Activated CD8-positive, alpha-beta memory T cell treated with anti-CD3 and anti-CD28 coated beads, Interleukin-2, amount 50 U/mL, for 48 hours (primary cell): Measurements from ENCODE around the gene STK32B.

Experiments used
- DNase-seq: peaks from one replicate; pipeline ENCODE4 v3.0.0-alpha.2; 2020

Gene STK32B

GRCh38 chr4:5458676-5459075 is 407.4 kb downstream of the STK32B start:
- DNase-seq = no peak

- no peak for DNase-seq
These were observed 408.0 kb downstream of the STK32B start for GRCh38 chr4:5459236-5459635.

DNA sequence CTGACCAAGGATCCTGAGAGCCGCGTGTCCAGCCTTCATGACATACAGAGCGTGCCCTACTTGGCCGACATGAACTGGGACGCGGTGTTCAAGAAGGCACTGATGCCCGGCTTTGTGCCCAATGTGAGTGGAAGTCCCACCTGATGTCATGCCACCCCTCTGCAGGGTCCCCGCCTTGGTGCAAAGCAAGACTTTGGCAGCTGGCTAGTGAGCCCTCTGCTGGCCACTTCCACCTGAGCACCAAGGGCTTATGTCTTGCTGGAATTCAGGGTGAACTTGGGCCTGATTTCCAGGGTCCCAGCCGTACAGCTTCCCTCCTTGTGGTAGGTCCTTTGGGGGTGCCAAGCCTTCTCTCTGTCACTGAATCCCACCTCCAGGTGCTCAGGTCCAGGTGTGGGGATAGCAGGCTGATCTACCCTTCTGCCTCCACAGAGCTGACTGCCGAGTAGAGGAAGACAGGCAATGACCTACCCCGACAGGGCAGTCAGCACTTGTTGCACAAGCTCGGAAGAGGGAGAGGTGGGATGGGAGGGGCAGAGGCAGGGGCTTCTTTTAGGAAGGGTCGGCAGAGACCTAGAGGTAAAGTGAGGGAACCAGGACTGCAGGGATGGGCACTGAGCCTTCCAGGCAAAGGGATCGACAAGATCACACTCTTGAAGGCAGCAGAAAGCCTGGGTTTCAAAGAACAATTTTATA is 409.0 kb downstream of the STK32B start:
- no peak for DNase-seq

- DNase-seq = no peak
These were observed 410.2 kb downstream of the STK32B start for GRCh38 chr4:5461477-5461876.

- no peak for DNase-seq
These were observed 411.1 kb downstream of the STK32B start for GRCh38 chr4:5462254-5462835.

DNA sequence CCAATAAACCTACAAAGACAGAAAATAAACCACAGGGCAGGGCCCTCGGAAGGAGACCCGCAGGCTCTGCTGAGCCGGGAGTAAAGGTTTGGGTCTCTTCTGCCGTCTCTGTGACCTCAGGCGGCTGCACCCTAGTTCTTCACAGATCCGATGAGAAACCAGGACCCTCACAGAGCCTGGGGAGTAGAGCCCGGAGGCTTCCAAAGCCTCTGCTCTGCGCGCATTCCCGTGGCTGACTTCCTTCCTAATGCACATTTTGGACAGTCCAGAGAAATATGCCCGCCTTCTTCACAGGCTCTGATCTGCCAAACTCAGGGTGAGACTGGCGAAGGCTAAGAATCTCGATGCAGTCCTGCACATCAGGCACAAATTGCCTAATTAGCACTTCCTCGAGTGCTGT is 411.6 kb downstream of the STK32B start:
- DNase-seq = no peak

DNA sequence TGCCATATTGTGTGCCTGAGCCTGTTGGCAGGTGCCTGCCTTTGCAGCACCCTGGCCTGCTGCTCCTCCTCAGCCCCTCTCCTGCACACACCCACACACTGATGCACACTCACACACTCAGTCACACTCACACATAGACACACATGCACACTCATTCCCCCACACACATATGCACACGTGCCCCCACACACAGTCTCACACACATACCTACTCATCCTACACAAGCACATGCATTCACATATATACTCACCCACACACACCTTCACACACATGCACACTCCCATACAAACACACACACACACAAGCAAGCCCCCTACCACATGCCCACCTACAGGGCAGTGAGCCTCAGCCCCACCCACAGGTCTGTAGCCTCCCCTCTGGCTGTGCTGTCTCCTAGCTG is 412.1 kb downstream of the STK32B start:
- no peak for DNase-seq

DNA sequence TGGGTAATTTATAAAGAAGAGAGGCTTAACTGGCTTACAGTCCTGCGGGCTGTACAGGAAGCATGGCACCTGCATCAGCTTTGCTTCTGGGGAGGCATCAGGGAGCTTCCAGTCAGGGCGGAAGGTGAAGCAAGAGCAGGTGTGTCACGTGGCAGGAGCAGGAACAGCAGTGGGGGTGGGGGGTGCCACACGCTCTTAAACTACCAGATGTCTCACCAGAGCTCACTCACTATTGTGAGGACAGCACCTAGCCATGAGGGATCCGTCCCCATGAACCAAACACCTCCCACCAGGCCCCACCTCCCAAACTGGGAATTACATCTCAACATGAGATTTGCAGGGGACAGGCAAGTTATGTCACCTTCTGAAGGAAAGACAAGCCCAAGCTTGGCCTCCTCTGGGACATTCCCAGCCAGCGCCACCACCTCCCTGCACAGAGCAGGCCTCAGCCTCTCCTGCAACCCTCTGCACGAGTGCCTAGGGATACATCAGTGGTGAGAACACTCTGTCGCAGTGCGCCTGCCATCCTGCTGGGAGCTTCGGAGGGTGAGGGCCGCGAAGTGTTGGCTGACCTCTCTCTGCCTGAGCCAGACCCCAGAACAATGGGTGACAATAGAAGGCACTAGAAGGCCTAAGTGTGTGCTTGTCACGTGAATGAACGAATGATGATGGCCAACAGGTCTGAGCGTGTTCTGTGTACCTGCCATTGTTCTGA is 412.8 kb downstream of the STK32B start:
- DNase-seq = no peak

DNA sequence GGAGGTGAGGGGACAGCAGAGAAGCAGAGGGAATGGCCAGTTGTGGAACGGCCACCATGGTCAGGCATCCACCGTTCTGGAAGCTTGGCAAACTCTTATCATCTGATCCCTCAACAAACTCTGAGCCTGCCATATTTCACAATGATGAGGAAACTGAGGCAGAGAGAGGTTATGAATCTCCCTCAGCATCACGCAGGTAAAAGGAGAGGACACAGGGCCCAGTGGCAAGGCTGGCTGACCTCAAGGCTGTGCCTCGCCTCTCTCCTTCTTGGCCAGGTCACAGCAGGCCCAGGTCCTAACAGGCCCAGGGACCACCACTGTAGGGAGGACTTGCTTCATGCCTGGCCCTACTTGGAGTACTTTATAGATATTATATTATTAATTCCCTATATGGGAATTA is 414.2 kb downstream of the STK32B start:
- DNase-seq = no peak

DNA sequence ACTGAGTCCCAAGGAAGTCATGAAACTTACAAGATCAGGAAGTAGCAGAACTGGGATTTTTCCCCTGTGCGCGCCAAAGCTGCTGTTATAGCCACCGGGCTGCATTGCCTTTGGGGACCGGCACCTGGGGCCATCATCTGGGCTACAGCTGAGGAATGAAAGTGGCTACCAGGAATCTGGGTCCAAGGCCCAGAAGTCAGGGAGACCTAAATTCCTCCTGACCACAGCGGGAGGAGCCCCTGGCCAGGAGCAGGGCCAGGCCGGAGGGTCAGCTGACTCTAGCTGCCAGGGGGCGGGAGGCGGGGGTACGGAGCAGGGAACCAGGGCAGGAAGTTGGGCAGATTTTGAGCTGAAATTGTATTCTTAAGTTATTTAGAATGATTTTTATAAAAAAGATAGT is 414.7 kb downstream of the STK32B start:
- DNase-seq = no peak

GRCh38 chr4:5467111-5467510 is 415.8 kb downstream of the STK32B start:
- no peak for DNase-seq

- DNase-seq = no peak
These were observed 418.0 kb downstream of the STK32B start for GRCh38 chr4:5469151-5469775.

DNA sequence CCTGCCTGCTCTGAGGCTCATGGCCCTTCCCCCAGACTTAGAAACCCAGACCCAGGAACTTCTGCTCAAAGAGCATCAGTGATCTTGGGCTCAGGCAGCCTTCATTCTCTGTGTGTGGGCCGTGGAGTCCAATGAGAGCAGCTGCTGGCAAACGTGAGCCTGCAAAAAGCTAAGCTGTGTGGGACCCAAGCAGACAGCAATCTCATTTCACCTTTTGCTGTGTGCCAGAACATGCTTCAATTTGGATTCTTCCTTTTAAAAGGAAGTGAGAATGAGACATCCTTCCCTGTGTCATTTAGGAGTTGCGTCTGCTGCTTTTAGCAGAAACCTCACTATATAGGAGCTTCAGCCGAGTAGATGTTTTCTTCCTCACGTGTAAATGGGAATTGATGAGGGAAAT is 418.6 kb downstream of the STK32B start:
- DNase-seq = no peak

DNA sequence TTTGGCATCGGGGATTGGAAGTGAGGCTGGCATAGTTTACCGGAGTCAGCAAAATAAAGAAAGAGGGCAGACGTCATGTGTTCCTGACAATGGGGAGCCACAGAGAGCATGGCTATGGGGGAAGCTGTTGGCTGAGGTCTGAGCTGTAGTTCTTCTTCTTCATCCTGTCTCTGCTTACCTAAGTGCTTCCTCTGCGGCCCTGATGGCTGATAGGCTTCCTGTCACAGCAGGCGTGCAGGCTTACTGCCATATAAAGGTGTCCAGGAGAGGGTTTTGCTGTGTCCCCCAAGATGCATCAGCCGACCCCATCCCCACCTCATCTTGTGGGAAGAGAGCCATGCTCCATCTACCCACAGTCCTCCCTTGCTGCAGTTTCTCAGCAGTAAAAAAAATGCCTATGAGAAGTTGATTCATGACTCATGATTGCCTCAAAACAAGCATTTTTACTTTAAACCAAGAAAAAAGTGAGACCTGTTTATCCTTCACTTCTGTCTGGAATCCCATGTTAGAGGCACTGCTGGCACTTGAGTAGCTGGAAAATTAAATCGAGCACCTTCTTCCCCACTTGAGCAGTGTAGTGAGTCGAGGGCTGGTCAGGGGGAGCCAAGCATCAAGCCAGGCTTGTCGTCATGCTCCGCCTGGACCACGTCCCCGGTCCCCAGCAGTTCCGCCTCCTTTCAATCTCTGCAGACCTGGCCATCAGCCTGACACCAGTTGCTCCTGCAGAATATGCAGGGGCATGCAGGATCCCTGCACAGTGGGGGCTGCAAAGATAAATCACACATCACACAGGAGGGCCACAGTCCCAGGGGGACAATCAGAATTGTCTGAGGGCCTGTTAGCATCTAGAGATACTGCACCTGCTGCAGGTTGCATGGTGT is 419.3 kb downstream of the STK32B start:
- DNase-seq = no peak

DNA sequence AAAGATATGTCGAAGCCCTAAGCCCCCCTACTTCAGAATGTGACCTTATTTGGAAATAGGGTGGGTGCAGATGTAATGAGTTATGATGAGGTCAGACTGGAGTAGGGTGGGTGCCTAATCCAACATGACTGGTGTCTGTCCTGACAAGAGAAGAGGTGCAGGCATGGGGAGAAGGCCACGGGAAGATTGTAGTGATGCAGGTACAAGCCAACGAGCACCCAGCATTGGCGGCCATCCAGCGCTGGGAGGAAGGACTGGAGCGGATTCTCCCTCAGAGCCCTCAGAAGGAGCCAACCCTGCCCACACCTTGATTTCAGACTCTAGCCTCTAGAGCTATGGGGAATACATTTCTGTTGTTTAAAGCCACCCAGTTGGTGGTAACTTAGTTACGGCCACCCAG is 419.9 kb downstream of the STK32B start:
- no peak for DNase-seq

DNA sequence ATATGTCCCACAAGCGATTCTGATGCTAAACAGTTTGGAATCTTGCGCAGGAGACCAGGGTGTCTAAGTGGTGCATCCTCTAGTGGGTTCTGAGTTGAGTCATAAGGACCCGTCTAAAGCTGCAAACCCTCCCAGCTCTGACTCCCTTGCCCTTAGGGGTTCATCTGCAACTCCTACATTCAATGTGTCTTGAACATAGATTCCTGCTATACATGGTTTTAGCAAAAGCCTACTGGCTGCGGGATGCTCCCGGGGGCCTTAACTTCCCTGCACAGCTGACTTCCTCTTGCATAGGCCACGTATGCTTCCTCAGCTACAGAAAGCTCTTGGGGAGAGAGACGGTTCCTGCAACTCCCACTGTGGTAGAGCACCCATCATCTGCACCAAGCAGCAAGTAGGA is 420.4 kb downstream of the STK32B start:
- DNase-seq = no peak

DNA sequence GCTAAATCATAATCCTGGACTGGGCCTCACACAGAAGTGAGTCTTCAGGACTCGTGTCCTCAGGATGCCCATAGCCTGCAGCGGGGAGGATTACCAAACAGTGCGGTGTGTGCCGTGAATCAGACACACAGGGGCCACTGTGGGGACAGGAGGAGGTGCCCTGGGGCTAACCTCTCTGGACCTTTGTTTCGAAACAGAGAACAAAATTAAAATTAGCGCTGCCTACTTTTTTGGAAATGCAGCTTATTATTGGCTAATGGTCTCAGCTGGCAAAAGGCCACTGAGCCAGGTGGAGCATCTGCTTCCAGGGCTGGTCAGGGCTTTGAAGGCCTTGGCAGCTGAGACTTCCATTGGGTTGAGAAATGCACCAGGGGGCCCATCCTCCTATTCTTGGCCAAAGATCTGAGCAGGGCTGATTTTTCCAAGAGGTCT is 420.9 kb downstream of the STK32B start:
- no peak for DNase-seq

DNA sequence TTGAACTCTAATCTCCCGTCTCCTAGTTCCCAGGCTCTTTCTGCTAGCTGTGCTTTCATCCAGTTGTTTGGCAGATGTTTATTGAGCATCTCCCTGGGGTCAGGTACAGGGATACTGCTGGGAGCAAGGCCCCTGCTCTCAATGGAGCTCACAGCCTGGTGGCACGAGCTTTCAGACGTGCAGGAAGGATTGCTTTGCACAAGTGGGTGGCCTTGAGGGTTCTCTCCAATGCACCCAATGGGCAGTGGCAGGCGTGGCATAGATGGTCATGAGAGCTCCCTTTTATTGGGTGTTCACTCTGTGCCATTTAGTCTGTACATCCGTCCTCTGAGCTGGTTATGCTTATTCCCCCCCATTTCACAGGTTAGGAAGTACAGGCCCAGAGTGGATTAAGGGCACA is 421.8 kb downstream of the STK32B start:
- DNase-seq = no peak

DNA sequence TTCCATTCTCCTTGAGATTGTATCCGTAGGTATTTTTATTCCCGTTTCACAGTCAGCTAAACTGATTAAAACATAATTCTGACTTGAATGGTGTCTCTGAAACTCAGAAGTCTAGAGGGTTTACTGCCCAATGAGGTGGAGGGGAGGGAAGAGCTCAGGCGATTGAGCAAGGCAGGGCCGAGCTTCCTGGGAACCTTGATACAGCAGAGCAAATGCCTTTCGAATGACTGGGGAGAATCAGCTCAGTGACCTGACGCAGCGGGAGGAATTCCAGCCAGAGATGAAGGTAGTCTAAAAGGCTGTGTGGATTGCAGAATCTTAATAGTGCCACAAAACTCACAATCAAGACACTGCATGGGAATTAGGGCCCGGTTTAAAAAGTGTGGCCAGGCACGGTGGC is 423.5 kb downstream of the STK32B start:
- no peak for DNase-seq

GRCh38 chr4:5477613-5478012 is 426.3 kb downstream of the STK32B start:
- DNase-seq = no peak

DNA sequence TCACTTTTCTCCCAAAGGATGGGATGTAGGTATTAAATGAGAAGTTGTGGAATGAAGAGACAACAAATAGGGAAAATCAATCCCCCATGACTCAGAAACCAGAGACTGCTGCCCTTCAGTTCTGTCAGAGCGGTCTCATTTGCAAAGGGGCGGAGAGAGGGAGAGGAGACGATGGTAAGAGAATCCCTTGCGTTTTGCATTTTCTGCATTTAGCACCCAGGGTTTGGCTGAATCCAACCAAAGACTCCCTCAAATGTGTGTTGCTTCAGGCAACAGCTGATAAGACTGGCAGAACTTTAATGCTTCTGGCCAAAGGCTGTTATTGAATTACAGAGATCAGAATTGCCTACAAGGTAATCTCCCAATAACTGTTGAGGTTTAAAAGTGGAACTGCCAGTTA is 426.9 kb downstream of the STK32B start:
- DNase-seq = no peak

DNA sequence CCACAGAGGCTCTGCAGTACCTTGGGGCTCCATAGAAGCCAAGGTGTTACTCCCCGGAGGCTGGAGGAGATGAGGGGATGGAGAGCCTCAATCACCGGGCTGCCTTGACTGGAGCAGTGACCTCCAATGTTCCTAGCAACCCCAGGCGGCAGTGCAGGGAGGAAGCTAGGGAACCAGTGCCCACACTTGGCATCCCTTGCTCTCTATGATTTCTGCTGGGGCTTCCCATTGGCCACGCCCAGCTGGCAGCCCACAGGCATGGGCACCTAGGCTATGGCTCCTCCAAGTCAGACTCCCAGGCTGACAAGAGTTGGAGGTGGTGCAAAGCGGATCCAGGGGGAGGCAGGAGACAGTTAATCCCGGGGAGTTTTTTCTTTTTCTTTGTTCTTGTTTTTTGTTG is 427.4 kb downstream of the STK32B start:
- DNase-seq = no peak

DNA sequence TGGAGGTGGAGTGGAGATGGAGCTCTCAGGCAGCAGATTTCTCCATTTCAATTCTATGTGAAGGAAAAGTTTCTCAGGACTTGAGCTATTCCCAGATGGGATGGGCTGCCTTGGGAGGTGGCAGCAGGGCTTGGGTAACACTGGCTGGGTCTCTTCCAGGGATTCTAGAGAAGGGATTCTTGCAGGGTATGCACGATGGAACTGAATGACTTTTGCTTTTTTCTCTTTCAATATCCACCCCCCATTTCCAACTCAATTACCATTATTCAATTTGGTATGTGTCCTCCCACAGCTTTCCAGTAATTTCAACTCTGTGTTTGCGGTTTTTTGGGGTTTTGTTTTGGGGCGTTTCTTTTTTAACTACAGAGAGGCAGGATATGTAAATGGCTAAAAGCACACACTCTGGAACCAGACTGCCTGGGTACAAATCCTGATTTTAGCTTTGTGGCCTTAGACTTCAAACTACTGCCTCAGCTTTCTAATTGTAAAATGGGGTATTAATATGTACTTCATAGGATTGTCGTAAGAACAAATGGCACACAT is 428.3 kb downstream of the STK32B start:
- no peak for DNase-seq
